NCI-H2196 treated with DMSO at 0.1 percent for 48 hours (cell line): Measurements from ENCODE around the gene SDR39U1.
"Not testable (repeated sequence)": the region's sequence is repeated elsewhere in the genome, so short reads cannot be mapped to it uniquely, and the experiment has no call there.

Experiments used
- DNase-seq: peaks from one replicate; lab custom pipeline; 2025; ENCODE audit not compliant: unreplicated experiment; lab: John Stamatoyannopoulos, UW

The SDR39U1 gene

GRCh38 chr14:24442240-24443052 lies at the start of gene SDR39U1:
Gene SDR39U1, minus strand, starts transcription at chr14:24442776. Its CDS starts 7 bp downstream, at chr14:24442769.
- peak; percentile 98 for DNase-seq

GRCh38 chr14:24491586-24492408 lies 49.2 kb upstream of the SDR39U1 start:
- not testable (repeated sequence) for DNase-seq

- DNase-seq, result no peak
Observed at GRCh38 chr14:24483604-24484252, 41.2 kb upstream of the SDR39U1 start.

GRCh38 chr14:24482699-24483303 lies 40.2 kb upstream of the SDR39U1 start:
- DNase-seq, result not testable (repeated sequence)

- no peak for DNase-seq
Observed at GRCh38 chr14:24481622-24482324, 39.2 kb upstream of the SDR39U1 start.

GRCh38 chr14:24479999-24480398 lies 37.4 kb upstream of the SDR39U1 start:
- not testable (repeated sequence) for DNase-seq

- DNase-seq, result no peak
Observed at GRCh38 chr14:24475261-24475660, 32.7 kb upstream of the SDR39U1 start.

GRCh38 chr14:24473211-24473610 lies 30.6 kb upstream of the SDR39U1 start:
- no peak for DNase-seq

DNA sequence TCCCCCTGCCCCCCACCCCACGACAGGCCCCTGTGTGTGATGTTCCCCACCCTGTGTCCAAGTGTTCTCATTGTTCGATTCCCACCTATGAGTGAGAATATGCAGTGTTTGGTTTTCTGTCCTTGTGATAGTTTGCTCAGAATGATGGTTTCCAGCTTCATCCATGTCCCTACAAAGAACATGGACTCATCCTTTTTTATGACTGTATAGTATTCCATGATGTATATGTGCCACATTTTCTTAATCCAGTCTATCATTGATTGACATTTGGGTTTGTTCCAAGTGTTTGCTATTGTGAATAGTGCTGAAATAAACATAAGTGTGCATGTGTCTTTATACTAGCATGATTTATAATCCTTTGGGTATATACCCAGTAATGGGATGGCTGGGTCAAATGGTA lies 27.9 kb upstream of the SDR39U1 start:
- DNase-seq, result not testable (repeated sequence)

GRCh38 chr14:24465805-24466204 lies 23.2 kb upstream of the SDR39U1 start:
- DNase-seq, result no peak

DNA sequence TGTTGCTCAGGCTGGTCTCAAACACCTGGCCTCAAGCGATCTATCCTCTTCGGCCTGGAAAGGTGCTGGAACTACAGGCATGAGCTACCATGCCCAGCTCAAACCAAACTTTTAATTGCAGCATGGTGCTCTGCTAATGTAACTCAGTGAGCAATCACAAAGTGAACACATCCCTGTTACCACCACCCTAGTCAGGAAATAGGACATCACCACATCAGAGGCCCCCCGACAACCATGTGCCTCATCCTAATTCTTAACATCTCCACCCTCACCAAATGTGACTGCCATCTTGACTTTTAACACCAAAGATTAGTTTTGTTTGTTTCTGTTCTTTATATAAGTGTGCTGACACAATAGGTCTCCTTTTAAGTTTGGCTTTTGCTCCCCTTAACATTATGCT lies 22.8 kb upstream of the SDR39U1 start:
- no peak for DNase-seq

GRCh38 chr14:24463884-24464785 lies 21.6 kb upstream of the SDR39U1 start:
- DNase-seq, result no peak

DNA sequence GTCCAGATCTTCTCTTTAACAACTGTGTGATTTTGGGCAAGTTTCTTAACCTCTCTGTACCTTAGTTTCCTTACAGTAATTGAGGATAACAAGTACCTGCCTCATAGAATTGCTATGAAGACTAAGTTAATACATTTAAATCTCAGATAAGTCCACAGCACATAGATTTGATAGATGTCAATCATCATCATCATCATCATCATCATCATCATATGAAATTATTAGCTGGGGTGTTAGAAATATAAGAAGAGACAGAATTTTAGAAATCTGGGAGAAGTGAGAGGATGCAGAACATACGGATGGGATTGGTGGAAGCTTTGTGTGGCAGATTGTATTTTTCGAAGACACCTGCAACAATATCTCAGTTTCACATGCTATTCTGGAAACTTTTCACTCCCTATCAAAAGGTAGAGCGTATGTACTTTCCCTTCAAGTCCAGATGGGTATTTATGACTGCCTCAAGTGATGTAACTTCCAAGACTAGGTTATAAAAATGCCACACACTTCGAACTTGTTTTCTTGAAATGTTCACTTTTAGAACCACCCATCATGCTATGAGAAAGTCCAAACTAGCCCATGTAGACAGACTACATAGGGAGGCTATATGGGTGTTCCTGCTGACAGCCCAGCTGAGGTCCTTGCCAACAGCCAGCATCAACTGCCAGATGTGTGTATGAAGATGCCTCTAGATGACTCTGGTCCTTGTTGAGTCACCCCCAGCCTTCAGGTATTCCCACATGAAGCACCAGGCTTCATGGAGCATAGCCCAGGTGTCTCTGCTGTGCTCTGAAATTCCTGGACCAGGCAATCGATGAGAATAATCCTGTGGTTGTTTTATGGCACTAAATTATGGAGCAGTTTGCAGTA lies 20.7 kb upstream of the SDR39U1 start:
- no peak for DNase-seq

- DNase-seq, result no peak
Observed at GRCh38 chr14:24461336-24461735, 18.8 kb upstream of the SDR39U1 start.

- no peak for DNase-seq
Observed at GRCh38 chr14:24459331-24459730, 16.8 kb upstream of the SDR39U1 start.

DNA sequence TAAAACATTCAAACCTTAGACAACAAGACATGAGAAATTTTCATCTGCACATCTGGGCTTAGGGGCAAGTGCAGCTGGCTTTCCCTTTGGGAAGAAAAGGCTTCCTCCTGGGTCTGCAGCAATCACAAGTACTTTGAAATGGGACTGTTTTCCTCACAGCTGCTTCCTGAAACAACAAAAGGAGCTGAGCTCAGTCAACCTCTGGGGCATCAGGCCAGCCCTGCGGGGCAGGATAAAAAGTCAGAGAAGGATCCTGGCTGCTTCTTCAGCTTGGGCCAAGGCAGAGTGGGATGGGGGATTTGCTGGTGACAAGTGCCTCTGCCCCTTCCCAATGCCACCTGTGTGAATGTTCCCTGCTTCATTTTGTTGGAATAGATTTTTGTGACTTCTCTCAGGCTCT lies 16.2 kb upstream of the SDR39U1 start:
- no peak for DNase-seq

DNA sequence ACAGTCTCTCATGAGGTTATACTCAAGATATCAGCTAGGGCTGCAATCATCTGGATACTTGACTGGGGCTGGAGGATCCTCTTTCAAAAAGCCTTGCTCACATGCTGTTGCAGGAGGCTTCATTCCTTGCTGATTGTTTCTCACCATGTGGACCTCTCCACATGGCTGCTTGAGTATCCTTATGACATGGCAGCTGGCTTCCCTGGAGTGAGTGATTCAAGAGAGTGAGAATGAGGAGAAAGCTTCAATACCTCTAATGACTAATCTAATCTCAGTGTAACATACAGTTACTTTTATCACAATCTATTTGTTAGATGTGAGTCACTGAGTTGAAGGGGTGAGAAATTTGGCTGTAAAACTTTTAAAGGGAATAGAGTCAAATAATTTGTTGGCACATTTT lies 14.4 kb upstream of the SDR39U1 start:
- DNase-seq, result no peak

GRCh38 chr14:24450828-24451227 lies 8.3 kb upstream of the SDR39U1 start:
- DNase-seq, result not testable (repeated sequence)
